B cell (primary cell): ENCODE measurements around the gene BCL7C. TPM values are rescaled to one million over a fixed set of nuclear protein-coding genes. Genes with fewer than 3 reads are reported as not detected.
A peak's percentile ranks its signal among the peaks of the same experiment; 100 is the strongest.

ENCODE experiments used
- ATAC-seq: fragments of 200-7000 bp; cut with Tn5 transposase; one replicate; pipeline ENCODE4 v1.10.0; 2021; ENCODE audit warnings: low read depth, mild to moderate bottlenecking, moderate number of reproducible peaks, moderate library complexity
- CTCF ChIA-PET: fragments of 350-600 bp; sonication (Branson Sonifier 250); formaldehyde crosslinking; loops from one replicate; lab custom pipeline; 2021; ENCODE audit warnings: antibody characterized with exemption, inconsistent platforms; lab: Charles Lee
- POLR2A ChIA-PET: fragments of 350-600 bp; sonication (Branson Sonifier 250); formaldehyde crosslinking; loops from one replicate; lab custom pipeline; 2021; ENCODE audit warnings: antibody characterized with exemption; lab: Charles Lee
- DNase-seq: peaks from one replicate; pipeline ENCODE4 v3.0.0; 2013
- H2AFZ ChIP-seq: 2 replicates; pipeline ENCODE4 v1.6.1; 2012; ENCODE audit warnings: mild to moderate bottlenecking, low read depth, low read length; ENCODE audit not compliant: insufficient read depth, poor library complexity, severe bottlenecking
- H3K27ac ChIP-seq, 2 donors: 1 replicate in 1 of 2; 2 replicates in 1 of 2; pipeline ENCODE4 v1.5.1; 2012 to 2013; ENCODE audit warnings: low read length in 2 of 2, mild to moderate bottlenecking in 2 of 2, moderate library complexity in 1 of 2
- H3K27me3 ChIP-seq, 4 experiments: fragments of 200-600 bp in 1 of 4; sonication (generic) in 1 of 4; replicated peaks in 1 of 4; 1 replicate in 2 of 4; 2 replicates in 2 of 4; pipeline versions ENCODE4 v1.6.1 to v1.7.0; 2013 to 2016; ENCODE audit warnings: low read length in 3 of 4, mild to moderate bottlenecking in 2 of 4, mixed read lengths in 1 of 4, moderate library complexity in 1 of 4; ENCODE audit not compliant: insufficient read depth in 4 of 4, control insufficient read depth in 3 of 4; ENCODE audit errors: control extremely low read depth in 1 of 4
- H3K36me3 ChIP-seq, 2 experiments: replicated peaks in 1 of 2; 1 replicate in 1 of 2; 2 replicates in 1 of 2; pipeline versions ENCODE4 v1.6.1 to v1.7.1; 2013; ENCODE audit warnings: low read length in 1 of 2; ENCODE audit not compliant: insufficient read depth in 2 of 2, control insufficient read depth in 1 of 2; ENCODE audit errors: control extremely low read depth in 1 of 2, extremely low read depth in 1 of 2
- H3K4me1 ChIP-seq, 2 donors: fragments of 200-600 bp in 1 of 2; sonication (generic) in 1 of 2; 1 replicate in 1 of 2; 2 replicates in 1 of 2; pipeline versions ENCODE4 v1.5.1 to v1.6.1; 2013 to 2017; ENCODE audit warnings: low read length in 2 of 2; ENCODE audit not compliant: control insufficient read depth in 2 of 2, insufficient read depth in 2 of 2
- H3K4me2 ChIP-seq: replicated peaks from 2 replicates; pipeline ENCODE3; 2012; ENCODE audit warnings: mild to moderate bottlenecking, low read depth, low read length; ENCODE audit not compliant: poor library complexity, severe bottlenecking
- H3K4me3 ChIP-seq, 5 experiments: fragments of 200-600 bp in 1 of 5; sonication (generic) in 1 of 5; 1 replicate in 3 of 5; 2 replicates in 2 of 5; pipeline versions ENCODE4 v1.5.1 to v1.7.0; 2011 to 2016; ENCODE audit warnings: low read length in 4 of 5, mild to moderate bottlenecking in 4 of 5, low read depth in 2 of 5, control low read depth in 1 of 5, moderate library complexity in 1 of 5; ENCODE audit not compliant: insufficient read depth in 1 of 5; ENCODE audit errors: control extremely low read depth in 1 of 5, extremely low read depth in 1 of 5
- H3K79me2 ChIP-seq: fragments of 200-600 bp; sonication (generic); one replicate; pipeline ENCODE4 v1.6.0; 2016; ENCODE audit warnings: low read length; ENCODE audit not compliant: control insufficient read depth, insufficient read depth
- H3K9ac ChIP-seq: fragments of 200-600 bp; sonication (generic); 2 replicates; pipeline ENCODE4 v1.6.1; 2017; ENCODE audit warnings: mild to moderate bottlenecking, low read length, moderate library complexity
- H3K9me3 ChIP-seq, 3 donors: one replicate each; pipeline versions ENCODE4 v1.6.1 to v1.7.1; 2013; ENCODE audit warnings: low read length in 2 of 3; ENCODE audit not compliant: control insufficient read depth in 2 of 3, insufficient read depth in 1 of 3; ENCODE audit errors: control extremely low read depth in 1 of 3
- H4K20me1 ChIP-seq: 2 replicates; pipeline ENCODE4 v1.6.0; 2012; ENCODE audit warnings: mild to moderate bottlenecking, low read length; ENCODE audit not compliant: insufficient read depth, control insufficient read depth, poor library complexity, severe bottlenecking
- H3K27ac Mint-ChIP-seq: one replicate; pipeline ENCODE4 v1.8.0; 2021; ENCODE audit warnings: mixed read lengths
- H3K27me3 Mint-ChIP-seq: one replicate; pipeline ENCODE4 v1.8.0; 2021; ENCODE audit warnings: mixed read lengths
- H3K4me1 Mint-ChIP-seq: one replicate; pipeline ENCODE4 v1.8.0; 2021; ENCODE audit warnings: mixed read lengths
- H3K4me3 Mint-ChIP-seq: one replicate; pipeline ENCODE4 v1.8.0; 2021; ENCODE audit warnings: mixed read lengths
- H3K9me3 Mint-ChIP-seq: one replicate; pipeline ENCODE4 v1.8.0; 2022; ENCODE audit warnings: mixed read lengths; ENCODE audit not compliant: insufficient read depth
- EZH2 ChIP-seq: IDR thresholded peaks from 2 replicates; pipeline ENCODE4 v1.6.1; 2012; ENCODE audit warnings: borderline replicate concordance, low read depth, mild to moderate bottlenecking, moderate library complexity, low read length; ENCODE audit not compliant: insufficient read depth, poor library complexity, severe bottlenecking
- WGBS: methylation state at CpG from one replicate; pipeline ENCODE4 v1.1.5; 2013; ENCODE audit warnings: missing lambda C conversion rate; ENCODE audit not compliant: insufficient coverage; 5-methylcytosine and 5-hydroxymethylcytosine counted together
- intact Hi-C: fragments of 100-400 bp; cut with micrococcal nuclease; formaldehyde crosslinking; loops from one replicate; pipeline ENCODE4 v1.10.0; 2022
- polyA plus RNA-seq: library from polyadenylated mRNA; depleted of rRNA; stranded (reverse); fragments of >200 nt; gene quantifications from 2 replicates; pipeline ENCODE4 v1.2.3, GENCODE V29; 2012
- total RNA-seq, 2 donors: library from RNA; stranded (reverse); fragments of 120-200 nt in 1 of 2; gene quantifications; 1 replicate in 1 of 2; 2 replicates in 1 of 2; pipeline versions ENCODE4 v1.2.3 to v1.2.4, GENCODE V29; 2013 to 2022
- TF ChIP-seq, protein P1 (sequence below): fragments of 200-600 bp; IDR thresholded peaks from one replicate; pipeline ENCODE4 v1.8.0; 2022; ENCODE audit warnings: antibody characterized with exemption, mild to moderate bottlenecking

BCL7C gene
- total and polyA plus RNA-seq, 2 donors (not counting 1 experiment from before 2014, with no cell fraction given), result 17.1 to 30.5 TPM

- Histone ChIP-seq H2AFZ (peak overlapping the region; percentile 95), H3K4me3 (peak overlapping the region in 4 of 5 experiments; percentile 80 to 100 (median 98))
- H3K9me3 Mint-ChIP-seq, result no peaks in the 10 kb centered on the region
Observed at GRCh38 chr16:30924076-30924912, 30.4 kb upstream of the BCL7C start.

DNA sequence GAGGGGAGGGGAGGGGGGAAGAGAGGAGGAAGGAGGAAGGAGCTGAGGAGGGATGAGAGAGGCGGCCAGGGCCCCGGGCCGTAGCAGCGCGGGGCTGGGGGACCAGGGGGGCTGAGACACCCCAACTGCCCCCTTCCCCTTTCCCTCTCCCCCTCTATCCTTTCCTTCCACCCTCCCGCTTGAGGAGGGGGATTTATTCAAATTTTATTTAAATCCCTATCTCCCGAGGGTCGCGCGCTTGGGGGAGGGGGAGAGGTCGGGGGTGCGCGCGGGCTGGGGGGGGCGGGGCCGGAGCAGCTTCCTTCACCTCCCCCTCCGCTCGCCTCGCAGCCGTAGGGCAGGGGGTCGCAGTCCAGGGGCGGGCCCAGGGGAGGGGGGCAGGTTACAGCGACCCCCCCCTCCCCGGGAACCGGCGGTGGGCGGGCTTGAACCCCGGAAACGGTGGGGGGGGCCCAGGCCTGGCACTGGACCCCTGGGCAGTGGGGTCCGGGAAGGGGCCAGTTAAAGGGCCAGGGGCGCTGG, 29.7 kb upstream of the BCL7C start, which contains the start of gene FBXL19:
FBXL19 (plus strand) TSS at position 19 of the 522 bp plus-strand sequence. CDS start 2,183 bp downstream, outside the sequence.
- no peaks in the 10 kb centered on the region for H3K9me3 ChIP-seq
- ChIA-PET CTCF (interaction anchor here (5.0 kb wide), 1 partner anchor 19 kb away, joined by 23 read pairs; no protein-coding TSS in a partner anchor), POLR2A (interaction anchor here (0.6 to 1.1 kb wide), 4 partner anchors 49 to 789 kb away, joined by 3 to 10 read pairs (median 4); partner anchors contain the start of gene KAT8)
- peak within 1 kb of the TSS; percentile 92 for H3K4me2 ChIP-seq
- no peaks in the 10 kb centered on the region for H4K20me1 ChIP-seq
- ATAC-seq (no peak), DNase-seq (no peak)
- peak within 1 kb of the TSS; percentile 97 to 99 for H3K27ac ChIP-seq
- H3K9ac ChIP-seq, result peak within 1 kb of the TSS; percentile 90
- H3K36me3 ChIP-seq, result no peaks in the 10 kb centered on the region
- intact Hi-C loops, result loop anchor here (1.0 to 2.0 kb wide), 7 partner anchors 25 to 1999 kb away; partner anchors contain the start of genes ORAI3, RABEP2, SETD1A and TBC1D10B
- no peaks in the 10 kb centered on the region for H3K27me3 ChIP-seq
- Mint-ChIP-seq H3K27ac (peak within 1 kb of the TSS; percentile 100), H3K27me3 (no peaks in the 10 kb centered on the region), H3K4me3 (peak within 1 kb of the TSS; percentile 100), H3K9me3 (no peaks in the 10 kb centered on the region), H3K4me1 (peaks cover 19% of the 10 kb centered on the region)
- H2AFZ ChIP-seq, result peak within 1 kb of the TSS; percentile 95
- no peak for TF ChIP-seq EZH2
- TF ChIP-seq, protein P1, sequence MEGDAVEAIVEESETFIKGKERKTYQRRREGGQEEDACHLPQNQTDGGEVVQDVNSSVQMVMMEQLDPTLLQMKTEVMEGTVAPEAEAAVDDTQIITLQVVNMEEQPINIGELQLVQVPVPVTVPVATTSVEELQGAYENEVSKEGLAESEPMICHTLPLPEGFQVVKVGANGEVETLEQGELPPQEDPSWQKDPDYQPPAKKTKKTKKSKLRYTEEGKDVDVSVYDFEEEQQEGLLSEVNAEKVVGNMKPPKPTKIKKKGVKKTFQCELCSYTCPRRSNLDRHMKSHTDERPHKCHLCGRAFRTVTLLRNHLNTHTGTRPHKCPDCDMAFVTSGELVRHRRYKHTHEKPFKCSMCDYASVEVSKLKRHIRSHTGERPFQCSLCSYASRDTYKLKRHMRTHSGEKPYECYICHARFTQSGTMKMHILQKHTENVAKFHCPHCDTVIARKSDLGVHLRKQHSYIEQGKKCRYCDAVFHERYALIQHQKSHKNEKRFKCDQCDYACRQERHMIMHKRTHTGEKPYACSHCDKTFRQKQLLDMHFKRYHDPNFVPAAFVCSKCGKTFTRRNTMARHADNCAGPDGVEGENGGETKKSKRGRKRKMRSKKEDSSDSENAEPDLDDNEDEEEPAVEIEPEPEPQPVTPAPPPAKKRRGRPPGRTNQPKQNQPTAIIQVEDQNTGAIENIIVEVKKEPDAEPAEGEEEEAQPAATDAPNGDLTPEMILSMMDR, result no peak
- H3K4me3 ChIP-seq, result peak within 1 kb of the TSS; percentile 80 to 100 (median 98)
- 0% methylated on average over 1 of the region's 31 CpGs for WGBS
- no peaks in the 10 kb centered on the region for H3K79me2 ChIP-seq
- peaks cover 0 to 21% of the 10 kb centered on the region in 2 donors for H3K4me1 ChIP-seq

More at GRCh38 chr16:30924076-30924912, 30.4 kb upstream of the BCL7C start:
- H3K27me3 Mint-ChIP-seq, result no peaks in the 10 kb centered on the region
- no peak for ATAC-seq
- DNase-seq, result peak; percentile 50
- peaks cover 19% of the 10 kb centered on the region for H3K4me1 Mint-ChIP-seq
- intact Hi-C loops, result no loop called here
- Histone ChIP-seq H4K20me1 (no peaks in the 10 kb centered on the region), H3K79me2 (no peaks in the 10 kb centered on the region), H3K9ac (peak overlapping the region; percentile 90), H3K36me3 (no peaks in the 10 kb centered on the region), H3K27ac (no peak overlapping the region), H3K4me1 (peaks cover 0 to 21% of the 10 kb centered on the region in 2 donors), H3K9me3 (no peaks in the 10 kb centered on the region), H3K4me2 (peak overlapping the region; percentile 92), H3K27me3 (no peaks in the 10 kb centered on the region)
- H3K4me3 Mint-ChIP-seq, result peak overlapping the region; percentile 69
- H3K27ac Mint-ChIP-seq, result peak overlapping the region; percentile 56
- no peak for TF ChIP-seq EZH2
- WGBS, result 3% methylated on average over 46 of the region's 53 CpGs
- ChIA-PET CTCF (interaction anchor here (2.3 to 5.0 kb wide), 2 partner anchors 18 to 26 kb away, joined by 4 to 23 read pairs; no protein-coding TSS in a partner anchor), POLR2A (interaction anchor here (0.6 to 1.1 kb wide), 5 partner anchors 50 to 789 kb away, joined by 3 to 18 read pairs (median 4); partner anchors contain the start of gene KAT8)
